GM18498 (cell line): ENCODE results near the gene ALOX12.
"Not testable (repeated sequence)": the region's sequence is repeated elsewhere in the genome, so short reads cannot be mapped to it uniquely, and the experiment has no call there.

Source experiments
- ATAC-seq: cut with Tn5 transposase; IDR thresholded peaks from one replicate; pipeline ENCODE4 v1.9.1; 2021; ENCODE audit warnings: mild to moderate bottlenecking, moderate library complexity; ENCODE audit not compliant: unreplicated experiment

ALOX12 gene

GRCh38 chr17:6995500-6996255, at the start of gene ALOX12:
Gene ALOX12 (plus strand): TSS chr17:6996049. CDS start chr17:6996118, 69 bp downstream.
- ATAC-seq = no peak

GRCh38 chr17:6947745-6948144, 48.1 kb upstream of the ALOX12 start:
- ATAC-seq = no peak

- ATAC-seq = no peak
Observed at GRCh38 chr17:6948562-6948961, 47.3 kb upstream of the ALOX12 start.

- no peak for ATAC-seq
Observed at GRCh38 chr17:6948976-6949375, 46.9 kb upstream of the ALOX12 start.

GRCh38 chr17:6950938-6951337, 44.9 kb upstream of the ALOX12 start:
- ATAC-seq = not testable (repeated sequence)

- no peak for ATAC-seq
Observed at GRCh38 chr17:6953689-6954088, 42.2 kb upstream of the ALOX12 start.

- ATAC-seq = no peak
Observed at GRCh38 chr17:6959700-6960099, 36.1 kb upstream of the ALOX12 start.

- no peak for ATAC-seq
Observed at GRCh38 chr17:6969323-6969726, 26.5 kb upstream of the ALOX12 start.

- ATAC-seq = no peak
Observed at GRCh38 chr17:6970992-6971391, 24.9 kb upstream of the ALOX12 start.

GRCh38 chr17:6979440-6979839, 16.4 kb upstream of the ALOX12 start:
- not testable (repeated sequence) for ATAC-seq

GRCh38 chr17:6981426-6981825, 14.4 kb upstream of the ALOX12 start:
- ATAC-seq = no peak

GRCh38 chr17:6985266-6985665, 10.6 kb upstream of the ALOX12 start:
- no peak for ATAC-seq

GRCh38 chr17:6986676-6987075, 9.2 kb upstream of the ALOX12 start:
- no peak for ATAC-seq

GRCh38 chr17:6989779-6990178, 6.1 kb upstream of the ALOX12 start:
- no peak for ATAC-seq

GRCh38 chr17:6993613-6994056, 2.2 kb upstream of the ALOX12 start:
- ATAC-seq = not testable (repeated sequence)

- no peak for ATAC-seq
Observed at GRCh38 chr17:6994118-6994598, 1.7 kb upstream of the ALOX12 start.

- no peak for ATAC-seq
Observed at GRCh38 chr17:6994666-6995256, 1.1 kb upstream of the ALOX12 start.

GRCh38 chr17:6996256-6997011, 585 bp downstream of the ALOX12 start:
- no peak for ATAC-seq

GRCh38 chr17:6997171-6997570, 1.3 kb downstream of the ALOX12 start:
- ATAC-seq = no peak

GRCh38 chr17:6998855-6999508, 3.1 kb downstream of the ALOX12 start:
- no peak for ATAC-seq

- ATAC-seq = no peak
Observed at GRCh38 chr17:7001318-7001961, 5.6 kb downstream of the ALOX12 start.
